Natural killer cell (primary cell): Measurements from ENCODE around the gene LRP5. TPM values are rescaled to one million over a fixed set of nuclear protein-coding genes. Genes with fewer than 3 reads are reported as not detected.

Experiments
- ATAC-seq, 3 donors: fragments of 150-1000 bp in 2 of 3; fragments of 200-7000 bp in 1 of 3; cut with Tn5 transposase; 1 replicate in 1 of 3; 2 replicates in 2 of 3; pipeline ENCODE4 v1.10.0; 2021; ENCODE audit warnings: mild to moderate bottlenecking in 2 of 3, moderate library complexity in 2 of 3
- DNase-seq, 2 donors: peaks; one replicate each; pipeline versions ENCODE4 v3.0.0 to v3.0.0-alpha.2; 2013 to 2021; ENCODE audit warnings: mixed read lengths in 1 of 2
- H3K27ac ChIP-seq: one replicate; pipeline ENCODE4 v1.5.1; 2013; ENCODE audit warnings: mild to moderate bottlenecking, low read length
- H3K27me3 ChIP-seq: one replicate; pipeline ENCODE4 v1.6.1; 2013; ENCODE audit warnings: low read length; ENCODE audit not compliant: control insufficient read depth, insufficient read depth
- H3K36me3 ChIP-seq: one replicate; pipeline ENCODE4 v1.6.1; 2013; ENCODE audit warnings: low read length; ENCODE audit not compliant: control insufficient read depth, insufficient read depth
- H3K4me1 ChIP-seq: one replicate; pipeline ENCODE4 v1.6.1; 2013; ENCODE audit warnings: low read length; ENCODE audit not compliant: control insufficient read depth, insufficient read depth
- H3K4me3 ChIP-seq: one replicate; pipeline ENCODE4 v1.5.1; 2013; ENCODE audit warnings: low read length
- H3K9me3 ChIP-seq: one replicate; pipeline ENCODE4 v1.6.1; 2013; ENCODE audit warnings: low read length; ENCODE audit not compliant: control insufficient read depth, insufficient read depth
- H3K27ac Mint-ChIP-seq, 2 donors: one replicate each; pipeline ENCODE4 v1.8.0; 2022; ENCODE audit warnings: mild to moderate bottlenecking in 2 of 2, mixed read lengths in 2 of 2, moderate library complexity in 1 of 2
- H3K27me3 Mint-ChIP-seq, 2 donors: one replicate each; pipeline ENCODE4 v1.8.0; 2022; ENCODE audit warnings: low read depth in 2 of 2, mixed read lengths in 2 of 2
- H3K36me3 Mint-ChIP-seq: one replicate; pipeline ENCODE4 v1.8.0; 2022; ENCODE audit warnings: mixed read lengths
- H3K4me1 Mint-ChIP-seq, 2 donors: one replicate each; pipeline ENCODE4 v1.8.0; 2022; ENCODE audit warnings: mixed read lengths in 2 of 2
- H3K4me3 Mint-ChIP-seq: one replicate; pipeline ENCODE4 v1.8.0; 2022; ENCODE audit warnings: mild to moderate bottlenecking, moderate library complexity, mixed read lengths
- H3K9me3 Mint-ChIP-seq, 2 donors: one replicate each; pipeline ENCODE4 v1.8.0; 2022; ENCODE audit warnings: mixed read lengths in 2 of 2
- WGBS: methylation state at CpG from one replicate; pipeline ENCODE4 v1.1.7; 2013; ENCODE audit warnings: missing lambda C conversion rate; ENCODE audit not compliant: insufficient coverage; 5-methylcytosine and 5-hydroxymethylcytosine counted together
- intact Hi-C: fragments of 100-400 bp; cut with micrococcal nuclease; formaldehyde crosslinking; loops from one replicate; pipeline ENCODE4 v1.14.2; 2022
- total RNA-seq, 4 donors: library from RNA; stranded (reverse); fragments of 120-200 nt in 1 of 4; gene quantifications; one replicate each; pipeline versions ENCODE4 v1.2.3 to v1.2.4, GENCODE V29; 2013 to 2022
- TF ChIP-seq, protein P1 (sequence below): fragments of 200-600 bp; IDR thresholded peaks from one replicate; pipeline ENCODE4 v1.8.0; 2022; ENCODE audit warnings: antibody characterized with exemption

Gene LRP5
- total RNA-seq, 3 donors from 2014 or later (not counting 1 experiment from before 2014, with no cell fraction given) = 0.36 to 1.3 (median 0.89) TPM

DNA sequence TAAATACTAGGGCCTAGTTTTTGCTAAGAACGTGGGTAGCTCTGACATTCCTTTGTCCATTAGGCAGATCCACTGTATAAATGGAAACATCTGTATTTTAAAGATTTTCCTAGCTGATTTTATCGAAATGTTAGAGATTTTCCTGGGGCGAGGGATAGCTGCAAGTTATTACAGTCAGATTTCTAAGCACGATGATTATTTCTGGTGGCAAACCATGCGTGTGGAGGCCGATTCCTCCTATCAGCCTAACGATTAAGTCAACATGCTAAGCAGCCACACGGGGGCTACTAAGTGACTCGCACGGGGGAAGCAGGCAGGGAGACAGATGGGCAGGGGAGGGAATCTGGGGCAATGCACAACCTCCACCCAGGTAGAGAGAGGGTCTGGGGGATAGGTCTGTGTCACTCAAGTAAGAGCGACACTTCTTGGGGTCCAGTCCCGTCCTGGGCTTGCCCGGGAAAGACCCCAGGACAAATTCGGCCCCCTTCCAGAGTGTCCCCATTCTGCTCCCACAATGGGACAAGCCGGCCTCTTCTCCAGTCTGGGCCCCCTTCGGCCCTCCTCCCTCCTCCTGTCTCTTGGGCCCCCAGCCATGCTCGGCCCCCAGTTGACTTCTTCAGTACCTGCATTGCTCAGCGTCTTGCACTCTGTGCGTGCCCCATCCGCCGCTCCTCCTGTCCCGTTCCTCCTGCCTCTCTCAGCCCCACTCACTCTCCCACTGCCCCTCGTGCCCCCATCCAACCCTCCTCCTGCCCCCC, 41.2 kb upstream of the LRP5 start:
- peaks cover 31 to 42% of the 10 kb centered on the region in 2 donors for H3K4me1 Mint-ChIP-seq
- H3K9me3 Mint-ChIP-seq = no peaks in the 10 kb centered on the region
- H3K27ac Mint-ChIP-seq = peak overlapping the region; percentile 96
- ATAC-seq (peak; percentile 17 to 39 (median 22)), DNase-seq (peak; percentile 40 to 79)
- no peaks in the 10 kb centered on the region for H3K27me3 Mint-ChIP-seq
- peak overlapping the region; percentile 96 for H3K4me3 Mint-ChIP-seq
- no peaks in the 10 kb centered on the region for H3K36me3 Mint-ChIP-seq
- H3K4me1 ChIP-seq = peaks cover 44% of the 10 kb centered on the region
- H3K4me3 ChIP-seq = peak overlapping the region; percentile 80
- peak overlapping the region; percentile 97 for H3K27ac ChIP-seq
- intact Hi-C loops = no loop called here
- peaks cover 11% of the 10 kb centered on the region for H3K36me3 ChIP-seq
- WGBS = 6% methylated on average over 23 of the region's 23 CpGs
- TF ChIP-seq, protein P1, sequence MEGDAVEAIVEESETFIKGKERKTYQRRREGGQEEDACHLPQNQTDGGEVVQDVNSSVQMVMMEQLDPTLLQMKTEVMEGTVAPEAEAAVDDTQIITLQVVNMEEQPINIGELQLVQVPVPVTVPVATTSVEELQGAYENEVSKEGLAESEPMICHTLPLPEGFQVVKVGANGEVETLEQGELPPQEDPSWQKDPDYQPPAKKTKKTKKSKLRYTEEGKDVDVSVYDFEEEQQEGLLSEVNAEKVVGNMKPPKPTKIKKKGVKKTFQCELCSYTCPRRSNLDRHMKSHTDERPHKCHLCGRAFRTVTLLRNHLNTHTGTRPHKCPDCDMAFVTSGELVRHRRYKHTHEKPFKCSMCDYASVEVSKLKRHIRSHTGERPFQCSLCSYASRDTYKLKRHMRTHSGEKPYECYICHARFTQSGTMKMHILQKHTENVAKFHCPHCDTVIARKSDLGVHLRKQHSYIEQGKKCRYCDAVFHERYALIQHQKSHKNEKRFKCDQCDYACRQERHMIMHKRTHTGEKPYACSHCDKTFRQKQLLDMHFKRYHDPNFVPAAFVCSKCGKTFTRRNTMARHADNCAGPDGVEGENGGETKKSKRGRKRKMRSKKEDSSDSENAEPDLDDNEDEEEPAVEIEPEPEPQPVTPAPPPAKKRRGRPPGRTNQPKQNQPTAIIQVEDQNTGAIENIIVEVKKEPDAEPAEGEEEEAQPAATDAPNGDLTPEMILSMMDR = peak; percentile 26
- H3K27me3 ChIP-seq = no peaks in the 10 kb centered on the region
- no peaks in the 10 kb centered on the region for H3K9me3 ChIP-seq

GRCh38 chr11:68271781-68272608, 40.4 kb upstream of the LRP5 start, which contains the start of gene C11orf24:
C11orf24 (minus strand) TSS chr11:68271973; CDS start chr11:68263767, 8,206 bp downstream.
- TF ChIP-seq, protein P1 = no peak
- peaks cover 6% of the 10 kb centered on the region for H3K36me3 ChIP-seq

GRCh38 chr11:68273026-68273738, 39.2 kb upstream of the LRP5 start:
- Mint-ChIP-seq H3K4me3 (no peak overlapping the region), H3K27ac (peak overlapping the region; percentile 96), H3K36me3 (no peaks in the 10 kb centered on the region), H3K4me1 (peaks cover 31 to 42% of the 10 kb centered on the region in 2 donors), H3K27me3 (no peaks in the 10 kb centered on the region), H3K9me3 (no peaks in the 10 kb centered on the region)
- Histone ChIP-seq H3K4me1 (peaks cover 29% of the 10 kb centered on the region), H3K27ac (peak overlapping the region; percentile 92), H3K4me3 (no peak overlapping the region), H3K36me3 (no peaks in the 10 kb centered on the region), H3K27me3 (no peaks in the 10 kb centered on the region), H3K9me3 (no peaks in the 10 kb centered on the region)
- WGBS = 95% methylated on average over 19 of the region's 21 CpGs
- DNase-seq = no peak
- TF ChIP-seq, protein P1 = no peak
- intact Hi-C loops = no loop called here
- no peak for ATAC-seq

More at GRCh38 chr11:68271781-68272608, 40.4 kb upstream of the LRP5 start, which contains the start of gene C11orf24:
- peak within 1 kb of the TSS; percentile 96 for H3K27ac Mint-ChIP-seq
- no peaks in the 10 kb centered on the region for H3K36me3 Mint-ChIP-seq
- under 1% methylated on average over 71 of the region's 71 CpGs for WGBS
- ATAC-seq (peak; percentile 90 to 94 (median 94)), DNase-seq (peak; percentile 94 to 95)
- no peaks in the 10 kb centered on the region for H3K27me3 Mint-ChIP-seq
- peaks cover 31 to 42% of the 10 kb centered on the region in 2 donors for H3K4me1 Mint-ChIP-seq
- no peaks in the 10 kb centered on the region for H3K9me3 Mint-ChIP-seq
- H3K27ac ChIP-seq = peak within 1 kb of the TSS; percentile 97
- H3K4me3 Mint-ChIP-seq = peak within 1 kb of the TSS; percentile 98
- intact Hi-C loops = no loop called here
- no peaks in the 10 kb centered on the region for H3K27me3 ChIP-seq
- peak within 1 kb of the TSS; percentile 80 for H3K4me3 ChIP-seq
- H3K4me1 ChIP-seq = peaks cover 36% of the 10 kb centered on the region
- no peaks in the 10 kb centered on the region for H3K9me3 ChIP-seq
